GM19324 (cell line): ENCODE results near the gene PINLYP.
"Not testable (repeated sequence)": the region's sequence is repeated elsewhere in the genome, so short reads cannot be mapped to it uniquely, and the experiment has no call there.

Experiments used
- ATAC-seq: cut with Tn5 transposase; IDR thresholded peaks from one replicate; pipeline ENCODE4 v1.9.1; 2021; ENCODE audit warnings: mild to moderate bottlenecking, moderate library complexity; ENCODE audit not compliant: unreplicated experiment, low FRiP score

The PINLYP gene

GRCh38 chr19:43598445-43599240 is 23.0 kb downstream of the PINLYP start:
- no peak for ATAC-seq

- no peak for ATAC-seq
Observed at GRCh38 chr19:43599635-43600295, 24.2 kb downstream of the PINLYP start.

GRCh38 chr19:43600326-43600725 is 24.7 kb downstream of the PINLYP start:
- not testable (repeated sequence) for ATAC-seq

GRCh38 chr19:43605875-43606568 is 30.4 kb downstream of the PINLYP start:
- ATAC-seq, result no peak

GRCh38 chr19:43606569-43607229 is 31.1 kb downstream of the PINLYP start:
- ATAC-seq, result no peak

- ATAC-seq, result no peak
Observed at GRCh38 chr19:43607238-43608205, 31.9 kb downstream of the PINLYP start.

- no peak for ATAC-seq
Observed at GRCh38 chr19:43609872-43610271, 34.3 kb downstream of the PINLYP start.

- ATAC-seq, result no peak
Observed at GRCh38 chr19:43610493-43610892, 34.9 kb downstream of the PINLYP start.

- ATAC-seq, result no peak
Observed at GRCh38 chr19:43611788-43612187, 36.2 kb downstream of the PINLYP start, which contains the start of gene SRRM5. SRRM5 (plus strand) TSS chr19:43612088; CDS start chr19:43612122, 34 bp downstream.

GRCh38 chr19:43612374-43612773 is 36.8 kb downstream of the PINLYP start:
- ATAC-seq, result no peak

- no peak for ATAC-seq
Observed at GRCh38 chr19:43616306-43616705, 40.7 kb downstream of the PINLYP start.

- ATAC-seq, result no peak
Observed at GRCh38 chr19:43616954-43617353, 41.4 kb downstream of the PINLYP start.

- peak; percentile 10 for ATAC-seq
Observed at GRCh38 chr19:43618921-43619261, 43.3 kb downstream of the PINLYP start.

- peak; percentile 79 for ATAC-seq
Observed at GRCh38 chr19:43619262-43620060, 43.9 kb downstream of the PINLYP start, which contains the start of gene ZNF428. ZNF428 (minus strand) TSS chr19:43619629; CDS start chr19:43614304, 5,325 bp downstream.

GRCh38 chr19:43620061-43621001 is 44.7 kb downstream of the PINLYP start:
- no peak for ATAC-seq

- ATAC-seq, result no peak
Observed at GRCh38 chr19:43622070-43622469, 46.5 kb downstream of the PINLYP start.

GRCh38 chr19:43622956-43623355 is 47.4 kb downstream of the PINLYP start:
- no peak for ATAC-seq
